GM21526 (cell line): ENCODE data around the gene LAMA5.

Source experiments
- ATAC-seq: cut with Tn5 transposase; IDR thresholded peaks from one replicate; pipeline ENCODE4 v1.9.1; 2021; ENCODE audit warnings: moderate library complexity; ENCODE audit not compliant: unreplicated experiment, low FRiP score

Gene LAMA5

GRCh38 chr20:62404112-62404665, 37.1 kb upstream of the LAMA5 start:
- ATAC-seq: no peak

- ATAC-seq: no peak
Observed at GRCh38 chr20:62403331-62403730, 36.2 kb upstream of the LAMA5 start.

DNA sequence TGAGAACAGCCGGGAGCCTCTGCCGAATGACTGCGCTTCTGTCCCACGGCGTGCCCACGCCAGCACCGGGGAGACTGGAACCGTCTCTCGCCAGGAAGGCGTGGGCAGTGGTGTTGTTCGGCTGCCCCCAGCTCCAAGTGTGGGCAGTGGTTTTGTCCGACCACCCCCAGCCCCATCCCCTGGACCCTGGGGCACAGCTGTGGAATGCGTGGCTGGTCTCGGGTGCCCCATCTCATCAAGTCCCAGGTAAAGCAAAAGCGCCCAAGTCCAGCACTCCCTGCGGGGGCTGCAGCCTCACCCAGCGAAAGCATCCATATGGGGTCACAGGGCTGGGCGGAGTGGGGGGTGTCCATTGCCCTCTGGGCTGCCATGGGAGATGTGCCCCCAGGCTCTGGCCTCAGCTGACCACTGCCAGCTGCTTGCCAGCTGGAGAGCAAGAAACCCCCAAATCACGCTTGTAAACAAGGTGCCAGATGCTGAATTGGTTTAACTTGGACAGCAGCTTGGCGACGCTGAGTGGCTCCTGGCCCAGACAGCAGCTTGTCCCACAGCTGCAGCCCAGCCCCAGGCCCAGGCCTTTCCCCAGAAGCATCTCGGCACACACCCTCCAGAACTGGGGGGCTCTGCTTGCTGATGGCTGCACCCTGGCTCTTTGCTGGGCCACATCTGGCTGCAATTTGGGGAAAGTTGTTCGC, 35.5 kb upstream of the LAMA5 start:
- ATAC-seq: no peak

- no peak for ATAC-seq
Observed at GRCh38 chr20:62401331-62401779, 34.2 kb upstream of the LAMA5 start.

DNA sequence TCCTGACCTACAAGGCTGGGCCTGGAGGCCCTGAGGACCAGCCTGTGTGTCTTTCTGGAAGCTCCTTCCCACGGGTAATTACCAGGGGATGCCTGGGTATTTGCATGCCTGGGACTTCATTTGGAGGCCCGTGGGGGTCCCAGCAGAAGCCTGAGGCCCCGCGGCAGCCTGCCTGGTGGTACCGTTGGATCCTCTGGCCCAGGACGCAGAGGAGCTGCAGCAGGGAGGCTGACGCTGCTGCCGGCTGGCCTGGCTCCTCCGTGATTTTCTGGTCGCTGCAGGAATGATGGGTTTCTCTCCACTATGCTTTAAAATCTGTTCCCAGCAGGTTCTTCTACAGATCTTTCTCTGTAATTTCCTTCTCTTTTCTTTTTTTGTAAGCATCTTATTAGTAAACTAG, 33.4 kb upstream of the LAMA5 start:
- ATAC-seq: no peak

GRCh38 chr20:62400021-62400420, 32.9 kb upstream of the LAMA5 start:
- no peak for ATAC-seq

DNA sequence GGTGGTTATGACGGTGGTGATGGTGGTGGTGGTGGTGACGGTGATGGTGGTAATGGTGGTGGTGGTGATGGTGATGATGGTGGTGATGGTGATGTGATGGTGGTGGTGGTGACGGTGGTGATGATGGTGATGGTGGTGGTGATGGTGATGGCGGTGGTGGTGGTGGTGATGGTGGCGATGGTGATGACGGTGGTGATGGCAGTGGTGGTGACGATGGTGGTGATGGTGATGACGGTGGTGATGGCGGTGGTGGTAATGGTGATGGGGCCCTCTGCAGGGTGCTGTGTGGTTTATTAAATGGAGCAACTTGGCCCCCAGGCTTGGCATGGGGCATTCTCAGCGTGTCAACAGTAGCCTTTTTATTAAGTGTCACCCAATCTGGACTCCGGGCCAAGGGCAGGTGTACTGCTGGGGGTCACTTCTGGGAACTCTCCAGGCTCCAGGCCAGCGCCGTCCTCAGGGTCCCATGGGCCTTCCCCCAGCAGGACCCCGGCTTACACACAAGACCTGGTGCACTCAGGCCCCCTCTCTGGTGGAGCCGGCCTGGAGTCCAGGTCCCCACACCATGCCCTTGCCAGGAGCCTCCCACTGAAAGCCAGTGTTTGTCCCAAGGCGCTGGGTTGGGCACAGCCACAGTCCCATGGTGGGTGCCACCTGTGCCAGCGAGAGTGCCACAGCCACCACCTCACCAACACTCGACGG, 31.2 kb upstream of the LAMA5 start:
- no peak for ATAC-seq

GRCh38 chr20:62396367-62397239, 29.5 kb upstream of the LAMA5 start:
- no peak for ATAC-seq

DNA sequence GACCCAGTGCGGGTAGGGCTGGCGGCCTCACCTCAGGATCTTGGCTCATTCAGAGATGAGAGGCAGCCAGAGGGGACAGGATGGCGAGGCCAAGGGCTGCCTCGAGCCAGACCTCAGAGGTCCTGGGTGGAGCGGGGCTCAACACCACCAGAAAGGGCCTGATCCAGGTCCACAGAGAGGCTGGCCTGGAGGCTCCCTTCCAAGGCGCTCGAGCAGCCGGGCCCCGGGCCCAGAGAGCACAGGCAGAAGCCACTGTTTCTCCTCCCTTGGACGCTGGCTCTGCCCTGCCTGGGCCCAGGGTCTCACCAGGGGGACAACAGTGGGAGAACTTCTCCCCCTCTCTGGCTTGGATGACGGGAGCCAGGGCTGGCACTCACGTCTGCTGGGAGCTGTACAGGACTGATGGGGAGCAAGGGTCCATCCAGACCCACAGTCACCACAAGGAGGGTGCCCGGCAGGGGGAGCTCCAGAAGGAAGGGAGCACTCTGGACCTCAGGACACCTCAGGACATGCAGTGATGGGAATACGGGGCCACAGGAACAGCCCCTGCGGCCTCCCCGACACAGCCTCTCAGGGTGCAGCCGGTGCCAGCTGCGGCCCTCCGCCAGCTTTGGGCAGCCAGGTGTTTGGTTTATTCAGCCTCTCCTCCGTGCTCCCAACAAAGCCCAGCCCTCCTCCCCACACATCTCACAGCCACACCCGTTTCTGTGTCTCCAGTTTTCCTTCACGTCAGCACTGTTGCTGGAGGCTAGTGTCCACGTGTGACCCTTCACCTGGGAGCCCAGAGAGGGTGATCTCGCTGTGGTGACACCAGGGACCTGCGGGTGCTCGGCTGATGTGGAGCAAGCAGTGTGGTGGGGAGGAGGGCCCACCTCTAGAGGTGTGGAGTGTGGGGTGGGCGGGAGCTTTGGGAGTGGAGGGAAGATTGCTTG, 28.5 kb upstream of the LAMA5 start:
- no peak for ATAC-seq

DNA sequence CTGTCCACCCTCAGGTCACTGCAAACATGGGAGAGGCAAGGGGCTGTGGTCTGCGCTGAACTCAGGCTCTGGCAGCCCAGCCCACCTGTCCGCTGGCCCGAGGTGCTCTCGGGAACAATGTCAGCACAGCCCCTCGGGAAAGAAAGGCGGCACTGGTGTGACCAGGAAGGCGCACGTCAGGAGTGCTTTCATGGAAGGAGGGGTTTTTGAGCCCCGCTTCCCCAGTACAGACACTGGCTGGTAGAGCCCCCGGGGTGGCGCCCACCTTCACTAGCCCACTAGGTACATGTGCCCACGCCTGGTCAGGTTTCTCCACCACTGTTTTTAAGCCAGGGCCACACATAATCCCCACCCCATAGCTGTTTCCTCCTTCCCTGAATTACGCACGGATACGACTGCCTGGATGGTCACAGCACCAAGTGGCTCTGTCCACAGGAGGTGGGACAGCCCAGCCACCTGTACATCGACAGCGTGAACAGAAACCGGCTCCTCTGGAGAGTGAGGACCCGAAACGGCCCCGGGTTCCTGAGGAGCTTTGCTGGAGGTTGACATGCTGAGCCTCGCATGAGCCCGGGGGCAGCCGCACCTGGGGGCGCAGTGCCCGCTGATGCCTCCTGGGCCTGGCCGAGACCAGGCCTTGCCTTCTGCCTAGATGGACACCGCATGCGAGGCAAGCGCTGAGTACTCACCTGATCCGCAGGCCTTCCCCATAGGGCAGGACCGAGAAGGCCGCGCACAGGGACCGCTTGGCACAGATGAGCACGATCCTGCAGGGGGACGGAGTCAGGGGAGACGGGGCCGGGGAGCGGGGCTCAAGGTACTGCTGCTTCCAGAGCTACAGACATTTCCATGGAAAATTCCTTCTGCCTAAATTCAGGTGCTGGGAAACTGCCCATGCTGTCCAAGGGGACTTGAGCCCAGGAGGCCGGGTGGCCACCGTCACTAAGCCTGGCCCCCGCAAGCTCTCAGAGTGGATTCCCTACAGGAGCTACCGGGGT, 27.4 kb upstream of the LAMA5 start:
- no peak for ATAC-seq

DNA sequence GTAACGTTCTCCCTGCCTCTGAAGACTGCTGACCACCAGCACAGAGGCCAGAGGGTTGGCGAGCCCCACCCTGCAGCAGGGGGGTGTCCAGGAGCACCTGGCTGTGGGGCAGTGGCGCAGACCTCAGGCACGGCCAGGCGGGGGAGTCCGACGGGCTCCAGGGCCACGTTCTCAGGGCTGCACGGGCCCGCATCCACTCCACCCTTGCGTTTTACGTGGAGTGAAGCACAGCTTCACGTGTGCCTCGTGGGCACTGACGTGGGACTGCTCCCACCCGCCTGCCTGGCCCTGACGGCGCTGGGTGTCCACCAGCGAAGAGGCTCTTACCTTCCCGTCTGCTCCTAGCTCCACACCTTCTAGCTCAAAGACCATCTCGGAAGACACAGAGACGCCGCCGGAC, 26.7 kb upstream of the LAMA5 start:
- no peak for ATAC-seq

GRCh38 chr20:62393335-62393665, 26.2 kb upstream of the LAMA5 start:
- ATAC-seq: no peak

DNA sequence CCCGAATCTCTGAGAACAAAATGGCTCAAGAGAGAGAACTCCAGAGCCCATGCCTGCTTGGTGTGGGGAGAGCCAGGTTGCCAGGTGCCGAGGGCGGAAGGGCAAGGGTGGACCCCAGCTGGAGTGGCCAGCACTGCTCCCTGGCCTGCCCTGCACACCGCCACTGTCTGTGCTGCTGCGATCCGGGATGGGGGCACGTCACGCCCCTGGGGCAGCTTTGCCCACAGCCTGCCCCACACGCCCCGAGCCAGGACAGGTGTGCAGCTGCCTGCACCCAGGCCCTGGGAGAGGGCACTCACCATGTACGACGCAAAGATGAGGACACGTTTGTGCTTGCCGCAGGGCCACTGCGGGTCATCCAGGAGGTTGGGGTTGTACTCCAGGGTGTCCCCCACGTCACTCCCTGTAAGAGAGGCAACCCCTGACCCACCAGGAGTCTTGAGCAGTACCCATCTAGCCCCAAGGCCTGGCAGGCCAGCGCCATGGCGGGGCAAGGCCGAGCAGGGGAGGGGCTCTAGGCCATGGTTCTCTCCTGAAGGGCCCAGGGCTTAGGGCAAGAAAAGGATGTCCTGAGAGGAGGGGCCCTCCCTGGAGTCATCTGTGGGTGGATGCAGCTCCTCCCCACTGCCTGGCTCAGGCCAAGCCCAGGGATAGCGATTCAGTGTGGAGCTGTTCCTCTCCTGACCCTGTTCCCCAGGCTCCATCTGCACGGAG, 25.7 kb upstream of the LAMA5 start:
- no peak for ATAC-seq

GRCh38 chr20:62392077-62392418, 24.9 kb upstream of the LAMA5 start:
- no peak for ATAC-seq

DNA sequence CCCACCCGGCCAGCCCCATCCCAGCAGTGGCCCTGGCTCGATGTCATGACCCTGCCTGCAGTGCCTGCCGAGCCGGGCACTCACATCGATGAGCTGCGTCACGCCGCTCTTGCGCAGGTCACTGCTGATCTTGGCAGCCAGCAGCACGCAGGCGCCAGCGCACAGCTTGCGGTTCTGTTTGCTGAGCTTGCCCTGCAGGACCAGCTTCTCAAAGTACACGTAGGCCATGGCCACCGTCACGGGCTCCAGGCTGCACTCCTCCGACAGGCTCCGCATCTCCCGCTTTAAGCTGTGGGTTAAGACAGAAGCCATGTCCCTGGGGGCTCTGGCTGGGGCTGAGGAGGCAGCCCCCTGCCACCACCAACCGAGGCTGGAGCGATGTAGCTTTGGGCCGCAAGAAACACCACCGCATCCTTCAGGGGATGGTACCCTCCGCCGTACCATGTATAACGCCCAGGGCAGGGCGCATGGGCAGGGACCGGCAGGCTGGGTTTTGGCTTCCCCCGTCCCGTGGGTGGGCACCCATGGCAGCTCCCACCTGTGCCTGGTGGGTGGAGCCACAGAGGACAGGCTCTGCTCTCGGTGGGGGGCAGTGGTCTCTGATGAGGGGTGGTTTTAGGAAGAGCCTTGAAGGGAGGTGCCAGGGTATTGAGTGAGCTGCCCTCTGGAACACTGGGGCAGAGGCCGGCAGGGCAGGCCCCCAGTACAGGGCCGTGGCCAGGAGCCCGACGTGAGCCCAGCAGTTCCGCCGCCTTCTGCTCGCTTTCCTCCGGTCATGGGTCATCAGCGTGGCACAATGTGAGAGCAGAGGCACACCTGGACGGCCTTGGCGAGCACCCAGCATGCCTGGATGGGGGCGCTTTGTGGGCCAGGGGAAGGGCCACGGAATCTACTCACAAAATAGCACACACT, 24.3 kb upstream of the LAMA5 start:
- no peak for ATAC-seq

DNA sequence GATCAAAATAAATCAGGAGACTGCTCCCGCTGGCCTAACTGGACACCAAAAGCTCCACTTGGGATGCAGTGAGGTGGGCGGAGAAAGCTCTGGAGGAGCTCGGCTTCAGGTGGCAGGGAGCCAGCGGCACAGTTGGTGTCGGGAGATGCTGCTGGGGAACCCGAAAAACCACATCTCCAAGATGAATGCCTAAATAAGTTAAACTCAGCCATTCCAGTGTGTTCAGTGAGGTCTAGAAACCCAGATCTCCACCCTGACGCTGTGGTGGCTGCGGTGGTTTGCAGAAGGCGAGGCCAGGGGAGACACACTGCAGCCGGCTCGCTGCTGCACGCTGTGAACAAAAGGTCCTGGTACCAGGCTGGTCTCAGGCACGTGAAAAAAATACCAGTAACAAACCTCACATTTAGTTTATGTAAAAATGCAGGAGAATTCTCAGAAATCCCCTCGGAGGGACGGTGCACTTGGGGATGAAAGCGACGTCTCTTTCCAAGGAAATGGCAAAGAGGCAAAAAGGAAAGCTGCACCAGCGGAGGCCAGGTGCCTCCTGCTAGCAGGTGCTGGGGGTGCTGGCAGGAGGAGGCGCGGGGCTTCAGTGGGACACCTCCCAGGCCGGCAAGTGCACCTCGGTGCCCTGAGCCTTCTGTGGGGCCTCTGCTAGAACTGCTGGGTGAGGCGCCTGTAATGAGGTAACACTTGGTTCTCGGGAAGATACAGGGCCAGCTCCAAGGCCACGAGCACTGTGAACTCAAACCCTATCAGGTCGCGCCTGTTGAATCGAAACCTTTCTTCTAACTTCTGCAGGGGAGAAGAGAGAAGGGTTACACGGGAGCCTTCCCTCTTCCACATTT, 23.4 kb upstream of the LAMA5 start:
- ATAC-seq: no peak
